ENCODE measurements around the gene UNC93A.
"Not testable (repeated sequence)": the region's sequence is repeated elsewhere in the genome, so short reads cannot be mapped to it uniquely, and the experiment has no call there.

The UNC93A gene

GRCh38 chr6:167311286-167311685 lies 20.2 kb downstream of the UNC93A start:
- DNase-seq (ENCODE audit: low read depth): no peak

GRCh38 chr6:167311691-167312090 lies 20.6 kb downstream of the UNC93A start:
- DNase-seq (ENCODE audit: low read depth): not testable (repeated sequence)

- DNase-seq (ENCODE audit: low read depth): no peak
Observed at GRCh38 chr6:167314180-167314821, 23.2 kb downstream of the UNC93A start.

- DNase-seq (ENCODE audit: low read depth): no peak
Observed at GRCh38 chr6:167317172-167317571, 26.1 kb downstream of the UNC93A start.

GRCh38 chr6:167318354-167318753 lies 27.2 kb downstream of the UNC93A start:
- not testable (repeated sequence) for DNase-seq (ENCODE audit: low read depth)

- not testable (repeated sequence) for DNase-seq (ENCODE audit: low read depth)
Observed at GRCh38 chr6:167318856-167319255, 27.7 kb downstream of the UNC93A start.

- not testable (repeated sequence) for DNase-seq (ENCODE audit: low read depth)
Observed at GRCh38 chr6:167319856-167320753, 29.0 kb downstream of the UNC93A start.

GRCh38 chr6:167320754-167321056 lies 29.6 kb downstream of the UNC93A start:
- not testable (repeated sequence) for DNase-seq (ENCODE audit: low read depth)

- DNase-seq (ENCODE audit: low read depth): not testable (repeated sequence)
Observed at GRCh38 chr6:167321185-167321584, 30.1 kb downstream of the UNC93A start.

GRCh38 chr6:167323111-167323510 lies 32.0 kb downstream of the UNC93A start:
- DNase-seq (ENCODE audit: low read depth): no peak

- DNase-seq (ENCODE audit: low read depth): no peak
Observed at GRCh38 chr6:167324111-167324510, 33.0 kb downstream of the UNC93A start.

GRCh38 chr6:167325766-167326165 lies 34.7 kb downstream of the UNC93A start:
- no peak for DNase-seq (ENCODE audit: low read depth)

GRCh38 chr6:167327391-167327790 lies 36.3 kb downstream of the UNC93A start:
- no peak for DNase-seq (ENCODE audit: low read depth)

GRCh38 chr6:167328086-167328485 lies 37.0 kb downstream of the UNC93A start:
- no peak for DNase-seq (ENCODE audit: low read depth)

GRCh38 chr6:167329014-167329413 lies 37.9 kb downstream of the UNC93A start:
- DNase-seq (ENCODE audit: low read depth): no peak

GRCh38 chr6:167330750-167331149 lies 39.6 kb downstream of the UNC93A start:
- no peak for DNase-seq (ENCODE audit: low read depth)

GRCh38 chr6:167331565-167331964 lies 40.5 kb downstream of the UNC93A start:
- no peak for DNase-seq (ENCODE audit: low read depth)

- DNase-seq (ENCODE audit: low read depth): no peak
Observed at GRCh38 chr6:167336844-167337630, 45.9 kb downstream of the UNC93A start.

GRCh38 chr6:167337675-167338449 lies 46.7 kb downstream of the UNC93A start:
- no peak for DNase-seq (ENCODE audit: low read depth)

- DNase-seq (ENCODE audit: low read depth): no peak
Observed at GRCh38 chr6:167338541-167339117, 47.5 kb downstream of the UNC93A start.

- no peak for DNase-seq (ENCODE audit: low read depth)
Observed at GRCh38 chr6:167341038-167341583, 50.0 kb downstream of the UNC93A start.
